ENCODE results near the gene FSTL4.
"Not testable (repeated sequence)": the region's sequence is repeated elsewhere in the genome, so short reads cannot be mapped to it uniquely, and the experiment has no call there.

FSTL4 gene

DNA sequence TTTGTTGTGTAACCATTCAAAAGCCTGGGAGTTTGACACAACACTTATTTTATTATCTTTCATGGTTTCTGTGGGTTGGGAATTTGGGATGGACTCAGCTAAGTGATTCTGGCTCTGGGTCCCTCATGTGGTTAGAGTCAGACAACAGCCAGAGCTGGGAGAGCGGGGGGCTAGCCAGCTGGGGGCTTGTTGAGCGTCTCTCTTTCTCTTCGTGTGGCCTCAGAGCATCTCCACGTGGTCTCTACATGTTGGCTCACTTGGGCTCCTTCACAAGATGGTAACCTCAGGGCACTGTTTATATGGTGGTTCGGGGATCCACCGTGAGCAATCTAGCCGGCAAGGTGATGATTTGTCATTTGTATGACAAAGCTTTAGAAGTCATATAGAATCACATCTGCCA lies 73.6 kb downstream of the FSTL4 start:
- Histone ChIP-seq H2AFZ (ENCODE audit: low read length) (no peak overlapping the region), H3K27me3 (ENCODE audit: insufficient read depth, low read length) (no peaks in the 10 kb centered on the region), H3K36me3 (ENCODE audit: insufficient read depth, low read length) (no peaks in the 10 kb centered on the region), H3K4me1 (ENCODE audit: insufficient read depth, low read length, severe bottlenecking) (no peaks in the 10 kb centered on the region), H3K9me3 (ENCODE audit: low read length) (no peaks in the 10 kb centered on the region), H3F3A (ENCODE audit: insufficient read depth, low read length) (no peaks in the 10 kb centered on the region), H3K27ac (ENCODE audit: low read depth, low read length, poor library complexity, severe bottlenecking) (no peak overlapping the region), H3K9ac (ENCODE audit: low read length) (no peak overlapping the region), H3K4me3 (ENCODE audit: low read depth, low read length, poor library complexity, severe bottlenecking) (no peak overlapping the region), H4K20me1 (ENCODE audit: insufficient read depth, low read length) (no peaks in the 10 kb centered on the region), H3K4me2 (ENCODE audit: low read length) (no peak overlapping the region), H3K9me2 (ENCODE audit: low read depth, low read length) (no peaks in the 10 kb centered on the region), H3K79me2 (ENCODE audit: insufficient read depth, low read length) (no peaks in the 10 kb centered on the region)
- no peak for TF ChIP-seq EZH2 (IDR thresholded peaks at IDR 0.05; ENCODE audit: borderline replicate concordance, low read length)
- TF ChIP-seq, protein P1, sequence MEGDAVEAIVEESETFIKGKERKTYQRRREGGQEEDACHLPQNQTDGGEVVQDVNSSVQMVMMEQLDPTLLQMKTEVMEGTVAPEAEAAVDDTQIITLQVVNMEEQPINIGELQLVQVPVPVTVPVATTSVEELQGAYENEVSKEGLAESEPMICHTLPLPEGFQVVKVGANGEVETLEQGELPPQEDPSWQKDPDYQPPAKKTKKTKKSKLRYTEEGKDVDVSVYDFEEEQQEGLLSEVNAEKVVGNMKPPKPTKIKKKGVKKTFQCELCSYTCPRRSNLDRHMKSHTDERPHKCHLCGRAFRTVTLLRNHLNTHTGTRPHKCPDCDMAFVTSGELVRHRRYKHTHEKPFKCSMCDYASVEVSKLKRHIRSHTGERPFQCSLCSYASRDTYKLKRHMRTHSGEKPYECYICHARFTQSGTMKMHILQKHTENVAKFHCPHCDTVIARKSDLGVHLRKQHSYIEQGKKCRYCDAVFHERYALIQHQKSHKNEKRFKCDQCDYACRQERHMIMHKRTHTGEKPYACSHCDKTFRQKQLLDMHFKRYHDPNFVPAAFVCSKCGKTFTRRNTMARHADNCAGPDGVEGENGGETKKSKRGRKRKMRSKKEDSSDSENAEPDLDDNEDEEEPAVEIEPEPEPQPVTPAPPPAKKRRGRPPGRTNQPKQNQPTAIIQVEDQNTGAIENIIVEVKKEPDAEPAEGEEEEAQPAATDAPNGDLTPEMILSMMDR (IDR thresholded peaks at IDR 0.05; ENCODE audit: low read length), result no peak

DNA sequence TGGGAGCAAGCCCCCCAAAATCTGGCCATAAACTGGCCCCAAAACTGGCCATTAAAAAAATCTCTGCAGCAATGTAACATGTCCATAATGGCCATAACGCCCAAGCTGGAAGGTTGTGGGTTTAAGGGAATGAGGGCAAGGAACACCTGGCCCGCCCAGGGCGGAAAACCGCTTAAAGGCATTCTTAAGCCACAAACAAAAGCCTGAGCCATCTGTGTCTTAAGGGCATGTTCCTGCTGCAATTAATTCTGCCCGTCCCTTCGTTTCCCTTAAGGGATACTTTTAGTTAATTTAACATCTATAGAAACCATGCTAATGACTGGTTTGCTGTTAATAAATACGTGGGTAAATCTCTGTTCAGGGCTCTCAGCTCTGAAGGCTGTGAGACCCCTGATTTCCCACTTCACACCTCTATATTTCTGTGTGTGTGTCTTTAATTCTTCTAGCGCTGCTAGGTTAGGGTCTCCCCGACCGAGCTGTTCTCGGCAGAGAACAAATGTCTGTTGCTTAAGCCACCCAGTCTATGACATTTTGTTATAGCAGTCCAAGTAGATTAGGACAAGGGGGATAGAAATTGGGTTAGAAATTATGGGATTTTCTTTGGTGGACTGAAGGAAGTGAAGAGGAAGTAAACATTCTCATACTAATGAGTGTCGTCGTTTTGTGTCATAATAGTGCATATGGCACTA lies 77.0 kb downstream of the FSTL4 start:
- H3K79me2 ChIP-seq (ENCODE audit: insufficient read depth, low read length); H3K9me2 ChIP-seq (ENCODE audit: low read depth, low read length); H3K4me3 ChIP-seq (ENCODE audit: low read depth, low read length, poor library complexity, severe bottlenecking); H2AFZ ChIP-seq (ENCODE audit: low read length); H3K27ac ChIP-seq (ENCODE audit: low read depth, low read length, poor library complexity, severe bottlenecking); H3K9ac ChIP-seq (ENCODE audit: low read length); H3K9me3 ChIP-seq (ENCODE audit: low read length); H3K36me3 ChIP-seq (ENCODE audit: insufficient read depth, low read length); H3F3A ChIP-seq (ENCODE audit: insufficient read depth, low read length); H4K20me1 ChIP-seq (ENCODE audit: insufficient read depth, low read length); H3K27me3 ChIP-seq (ENCODE audit: insufficient read depth, low read length); H3K4me2 ChIP-seq (ENCODE audit: low read length); H3K4me1 ChIP-seq (ENCODE audit: insufficient read depth, low read length, severe bottlenecking): not testable (repeated sequence)

DNA sequence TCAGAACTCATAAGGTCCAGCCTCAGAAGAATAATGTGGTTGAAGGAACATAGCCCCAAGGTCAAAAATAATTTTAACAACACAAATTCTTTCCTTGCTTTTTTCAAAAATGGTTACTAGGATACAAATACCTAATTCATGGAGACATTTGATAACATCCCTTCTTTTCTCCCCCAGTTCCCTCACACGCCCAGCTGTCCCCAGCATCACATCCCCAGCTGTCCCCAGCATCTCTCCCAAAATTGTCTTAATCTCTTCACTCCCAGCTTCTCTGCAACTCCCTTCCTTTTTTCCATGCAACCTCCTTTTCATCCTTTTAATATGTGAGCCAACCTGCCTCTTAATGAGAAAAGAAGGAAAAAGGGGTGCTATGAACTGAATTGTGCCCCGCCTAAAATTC lies 77.8 kb downstream of the FSTL4 start:
- Histone ChIP-seq H3K4me2 (ENCODE audit: low read length) (no peak overlapping the region), H3K27ac (ENCODE audit: low read depth, low read length, poor library complexity, severe bottlenecking) (no peak overlapping the region)

More for the DNA sequence above, 77.8 kb downstream of the FSTL4 start:
- no peaks in the 10 kb centered on the region for H3K27me3 ChIP-seq (ENCODE audit: insufficient read depth, low read length)
- H3K9ac ChIP-seq (ENCODE audit: low read length), result no peak overlapping the region
- H3K4me1 ChIP-seq (ENCODE audit: insufficient read depth, low read length, severe bottlenecking), result no peaks in the 10 kb centered on the region
- no peaks in the 10 kb centered on the region for H3K9me2 ChIP-seq (ENCODE audit: low read depth, low read length)
- no peak overlapping the region for H2AFZ ChIP-seq (ENCODE audit: low read length)
- H3F3A ChIP-seq (ENCODE audit: insufficient read depth, low read length), result no peaks in the 10 kb centered on the region
- TF ChIP-seq, protein P1 (IDR thresholded peaks at IDR 0.05; ENCODE audit: low read length), result no peak
- TF ChIP-seq EZH2 (IDR thresholded peaks at IDR 0.05; ENCODE audit: borderline replicate concordance, low read length), result no peak
- no peaks in the 10 kb centered on the region for H3K79me2 ChIP-seq (ENCODE audit: insufficient read depth, low read length)
- H3K9me3 ChIP-seq (ENCODE audit: low read length), result no peaks in the 10 kb centered on the region
- H3K36me3 ChIP-seq (ENCODE audit: insufficient read depth, low read length), result no peaks in the 10 kb centered on the region
- no peaks in the 10 kb centered on the region for H4K20me1 ChIP-seq (ENCODE audit: insufficient read depth, low read length)
- no peak overlapping the region for H3K4me3 ChIP-seq (ENCODE audit: low read depth, low read length, poor library complexity, severe bottlenecking)
